HepG2 (cell line): ENCODE results near the gene GHRL.

ENCODE experiments used
- ERF ChIP-seq: IDR thresholded peaks from 2 replicates; pipeline ENCODE4 v1.6.1; 2018; ENCODE audit warnings: missing biosample characterization, missing genetic modification reagents
- HOXA5 ChIP-seq: sonication (generic); formaldehyde crosslinking; IDR thresholded peaks from 2 replicates; pipeline ENCODE4 v1.4.0; 2020; ENCODE audit warnings: missing genetic modification reagents
- SAFB2 ChIP-seq: sonication (generic); formaldehyde crosslinking; IDR thresholded peaks from 2 replicates; pipeline ENCODE4 v1.5.1; 2020; ENCODE audit warnings: missing genetic modification reagents, low read depth, mild to moderate bottlenecking, borderline replicate concordance
- SMAD1 ChIP-seq: sonication (generic); formaldehyde crosslinking; IDR thresholded peaks from 2 replicates; pipeline ENCODE4 v1.4.0; 2020; ENCODE audit warnings: missing genetic modification reagents, low read depth, mild to moderate bottlenecking, borderline replicate concordance
- SNAI1 ChIP-seq: sonication (generic); formaldehyde crosslinking; IDR thresholded peaks from 2 replicates; pipeline ENCODE4 v1.5.0; 2020; ENCODE audit warnings: mild to moderate bottlenecking, missing genetic modification reagents, borderline replicate concordance
- SRSF9 ChIP-seq: fragments of 200-400 bp; formaldehyde crosslinking; IDR thresholded peaks from 2 replicates; pipeline ENCODE4 v1.6.1; 2018; ENCODE audit warnings: borderline replicate concordance, mild to moderate bottlenecking, low read depth, low read length; ENCODE audit not compliant: insufficient read depth, poor library complexity, severe bottlenecking
- ZNF230 ChIP-seq: sonication (generic); formaldehyde crosslinking; IDR thresholded peaks from 2 replicates; pipeline ENCODE4 v1.4.0; 2020; ENCODE audit warnings: mild to moderate bottlenecking, missing genetic modification reagents
- ZNF296 ChIP-seq: sonication (generic); formaldehyde crosslinking; conservative IDR thresholded peaks from 2 replicates; pipeline ENCODE4 v1.5.0; 2020; ENCODE audit warnings: mild to moderate bottlenecking, missing genetic modification reagents
- ZNF3 ChIP-seq: IDR thresholded peaks from 2 replicates; pipeline ENCODE4 v1.7.0; 2017; ENCODE audit warnings: inconsistent platforms
- ZNF569 ChIP-seq: sonication (generic); formaldehyde crosslinking; IDR thresholded peaks from 2 replicates; pipeline ENCODE4 v1.5.0; 2020; ENCODE audit warnings: mild to moderate bottlenecking, missing genetic modification reagents, moderate library complexity, borderline replicate concordance
- TF ChIP-seq, protein P1 (sequence below): sonication (generic); formaldehyde crosslinking; IDR thresholded peaks from 2 replicates; pipeline ENCODE4 v1.5.0; 2020; ENCODE audit warnings: mild to moderate bottlenecking, missing genetic modification reagents, moderate library complexity
- TF ChIP-seq, protein P2 (sequence below): IDR thresholded peaks from 2 replicates; pipeline ENCODE4 v1.6.1; 2012; ENCODE audit warnings: inconsistent platforms

DNA sequence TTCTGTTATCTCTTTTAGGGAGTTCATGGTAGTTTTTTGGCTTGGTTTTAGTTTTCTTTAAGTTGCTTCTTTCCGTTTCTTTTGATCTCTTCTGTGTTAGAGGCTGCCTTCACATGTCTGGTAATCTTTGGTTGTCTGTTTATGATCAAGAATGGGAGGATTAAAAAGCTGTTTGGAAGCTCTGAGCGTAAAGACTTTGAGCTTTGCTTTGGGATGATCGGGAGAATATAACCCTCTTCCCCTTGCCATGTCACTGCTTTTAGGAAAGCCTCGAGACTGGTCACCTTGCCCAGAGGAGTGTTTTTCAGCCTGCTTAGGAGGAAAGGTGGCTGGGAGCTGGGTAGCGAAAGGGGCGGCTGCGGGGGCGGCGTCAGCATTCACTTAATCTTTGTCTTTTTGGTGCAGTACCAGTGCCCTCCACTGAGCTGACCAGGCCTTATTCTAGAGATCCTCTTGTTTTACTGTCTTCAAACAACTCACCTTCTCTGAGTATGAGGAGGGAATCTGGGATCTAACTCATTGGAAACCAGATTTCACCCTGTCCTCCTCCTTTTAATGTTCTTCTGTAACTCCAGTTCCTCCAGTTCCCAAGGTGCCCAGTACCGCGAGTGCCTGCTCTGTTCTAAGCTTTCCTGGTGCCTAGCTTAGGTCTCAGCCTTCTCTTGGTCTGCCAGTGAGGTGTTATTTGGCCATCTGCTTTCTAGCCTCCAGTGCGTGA, 28.9 kb downstream of the GHRL start:
- TF ChIP-seq SRSF9 = no peak
- TF ChIP-seq ZNF569 = no peak
- TF ChIP-seq, protein P1, sequence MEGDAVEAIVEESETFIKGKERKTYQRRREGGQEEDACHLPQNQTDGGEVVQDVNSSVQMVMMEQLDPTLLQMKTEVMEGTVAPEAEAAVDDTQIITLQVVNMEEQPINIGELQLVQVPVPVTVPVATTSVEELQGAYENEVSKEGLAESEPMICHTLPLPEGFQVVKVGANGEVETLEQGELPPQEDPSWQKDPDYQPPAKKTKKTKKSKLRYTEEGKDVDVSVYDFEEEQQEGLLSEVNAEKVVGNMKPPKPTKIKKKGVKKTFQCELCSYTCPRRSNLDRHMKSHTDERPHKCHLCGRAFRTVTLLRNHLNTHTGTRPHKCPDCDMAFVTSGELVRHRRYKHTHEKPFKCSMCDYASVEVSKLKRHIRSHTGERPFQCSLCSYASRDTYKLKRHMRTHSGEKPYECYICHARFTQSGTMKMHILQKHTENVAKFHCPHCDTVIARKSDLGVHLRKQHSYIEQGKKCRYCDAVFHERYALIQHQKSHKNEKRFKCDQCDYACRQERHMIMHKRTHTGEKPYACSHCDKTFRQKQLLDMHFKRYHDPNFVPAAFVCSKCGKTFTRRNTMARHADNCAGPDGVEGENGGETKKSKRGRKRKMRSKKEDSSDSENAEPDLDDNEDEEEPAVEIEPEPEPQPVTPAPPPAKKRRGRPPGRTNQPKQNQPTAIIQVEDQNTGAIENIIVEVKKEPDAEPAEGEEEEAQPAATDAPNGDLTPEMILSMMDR (CRISPR knock-in tag) = peak; percentile 28
- TF ChIP-seq, protein P2, sequence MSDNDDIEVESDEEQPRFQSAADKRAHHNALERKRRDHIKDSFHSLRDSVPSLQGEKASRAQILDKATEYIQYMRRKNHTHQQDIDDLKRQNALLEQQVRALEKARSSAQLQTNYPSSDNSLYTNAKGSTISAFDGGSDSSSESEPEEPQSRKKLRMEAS = no peak
- no peak for TF ChIP-seq SAFB2 (CRISPR knock-in tag)
- no peak for TF ChIP-seq HOXA5 (CRISPR knock-in tag)
- no peak for TF ChIP-seq ZNF3
- TF ChIP-seq ZNF230 = no peak
- TF ChIP-seq SMAD1 (CRISPR knock-in tag) = no peak
- TF ChIP-seq ZNF296 = no peak
- TF ChIP-seq SNAI1 (CRISPR knock-in tag) = no peak
- TF ChIP-seq ERF (CRISPR knock-in tag) = no peak
